Lower leg skin (tissue), 4 donors: ENCODE results near the gene FOXP2. TPM values are rescaled to one million over a fixed set of nuclear protein-coding genes. Genes with fewer than 3 reads are reported as not detected.

ENCODE experiments used
- DNase-seq, 2 donors: peaks; one replicate each; pipeline ENCODE4 v3.0.0-alpha.2; 2019; ENCODE audit warnings: low spot score in 2 of 2
- H3K4me3 ChIP-seq: fragments of 200-600 bp; sonication (generic); 2 replicates; pipeline ENCODE4 v1.5.1; 2017; ENCODE audit warnings: mild to moderate bottlenecking, low read depth; ENCODE audit not compliant: poor library complexity, severe bottlenecking
- CTCF ChIP-seq, 3 donors: fragments of 450-650 bp; IDR thresholded peaks; one replicate each; pipeline ENCODE4 v1.5.1; 2016; ENCODE audit warnings: antibody characterized with exemption in 3 of 3, mild to moderate bottlenecking in 3 of 3, moderate library complexity in 2 of 3
- POLR2A ChIP-seq, 2 donors: fragments of 450-650 bp; IDR thresholded peaks; one replicate each; pipeline ENCODE4 v1.6.1; 2016 to 2017; ENCODE audit warnings: antibody characterized with exemption in 2 of 2, mild to moderate bottlenecking in 1 of 2, moderate library complexity in 1 of 2
- WGBS, 2 donors: methylation state at CpG; one replicate each; pipeline ENCODE4 v1.1.5; 2018; 5-methylcytosine and 5-hydroxymethylcytosine counted together
- intact Hi-C: fragments of 100-400 bp; cut with DNase I; formaldehyde crosslinking; loops from one replicate; pipeline ENCODE4 v1.15.0; 2023; ENCODE audit warnings: low total_unique reads
- total RNA-seq, 4 donors: library from RNA; depleted of rRNA; stranded (reverse); fragments of >200 nt; gene quantifications; one replicate each; pipeline ENCODE4 v1.1.0, GENCODE V29; 2016

FOXP2 gene
- total RNA-seq, 4 donors from 2014 or later = 11.9 to 23.6 (median 18.8) TPM

GRCh38 chr7:114649689-114650088, 235.1 kb downstream of the FOXP2 start:
- DNase-seq = no peak
- TF ChIP-seq CTCF (IDR thresholded peaks at IDR 0.05) (no peak), POLR2A (IDR thresholded peaks at IDR 0.05) (no peak)
- intact Hi-C loops = no loop called here
- H3K4me3 ChIP-seq = no peak overlapping the region
- 87 to 95% methylated on average over 3 of the region's 3 CpGs for WGBS, 2 donors

- no peak overlapping the region for H3K4me3 ChIP-seq
- TF ChIP-seq CTCF (IDR thresholded peaks at IDR 0.05) (no peak), POLR2A (IDR thresholded peaks at IDR 0.05) (no peak)
- intact Hi-C loops = no loop called here
- DNase-seq = no peak
Measured at GRCh38 chr7:114650491-114650890, 235.9 kb downstream of the FOXP2 start.

GRCh38 chr7:114652041-114652440, 237.4 kb downstream of the FOXP2 start:
- WGBS, 2 donors = 89 to 90% methylated on average over 5 of the region's 5 CpGs
- intact Hi-C loops = no loop called here
- H3K4me3 ChIP-seq = no peak overlapping the region
- DNase-seq = no peak
- TF ChIP-seq CTCF (IDR thresholded peaks at IDR 0.05) (no peak), POLR2A (IDR thresholded peaks at IDR 0.05) (no peak)

GRCh38 chr7:114653364-114654088, 238.9 kb downstream of the FOXP2 start:
- intact Hi-C loops = no loop called here
- 78 to 89% methylated on average over 10 of the region's 10 CpGs for WGBS, 2 donors
- H3K4me3 ChIP-seq = no peak overlapping the region
- DNase-seq = no peak
- TF ChIP-seq POLR2A (IDR thresholded peaks at IDR 0.05) = no peak
- no peak for TF ChIP-seq CTCF (IDR thresholded peaks at IDR 0.05)

- TF ChIP-seq CTCF (IDR thresholded peaks at IDR 0.05) (no peak), POLR2A (IDR thresholded peaks at IDR 0.05) (no peak)
- no peak for DNase-seq
- intact Hi-C loops = no loop called here
- no peak overlapping the region for H3K4me3 ChIP-seq
- WGBS, 2 donors = 50 to 56% methylated on average over 3 of the region's 3 CpGs
Measured at GRCh38 chr7:114656466-114656865, 241.9 kb downstream of the FOXP2 start.

- H3K4me3 ChIP-seq = no peak overlapping the region
- WGBS, 2 donors = 84 to 85% methylated on average over 2 of the region's 2 CpGs
- no peak for DNase-seq
- TF ChIP-seq CTCF (IDR thresholded peaks at IDR 0.05) (no peak), POLR2A (IDR thresholded peaks at IDR 0.05) (no peak)
- intact Hi-C loops = no loop called here
Measured at GRCh38 chr7:114657279-114657678, 242.7 kb downstream of the FOXP2 start.
